Body of pancreas (tissue), 4 donors: Measurements from ENCODE around the gene C1orf116.

Source experiments
- POLR2A ChIP-seq, 3 donors: fragments of 450-650 bp; IDR thresholded peaks; one replicate each; pipeline ENCODE4 v1.6.1; 2016; ENCODE audit warnings: antibody characterized with exemption in 3 of 3, mild to moderate bottlenecking in 2 of 3
- TF ChIP-seq, protein P1 (sequence below), 7 experiments: fragments of 450-650 bp in 4 of 7; fragments of 200-600 bp in 3 of 7; sonication (generic) in 3 of 7; IDR thresholded peaks; one replicate each; pipeline ENCODE4 v1.5.1; 2016 to 2019; ENCODE audit warnings: antibody characterized with exemption in 7 of 7

- TF ChIP-seq, protein P1, sequence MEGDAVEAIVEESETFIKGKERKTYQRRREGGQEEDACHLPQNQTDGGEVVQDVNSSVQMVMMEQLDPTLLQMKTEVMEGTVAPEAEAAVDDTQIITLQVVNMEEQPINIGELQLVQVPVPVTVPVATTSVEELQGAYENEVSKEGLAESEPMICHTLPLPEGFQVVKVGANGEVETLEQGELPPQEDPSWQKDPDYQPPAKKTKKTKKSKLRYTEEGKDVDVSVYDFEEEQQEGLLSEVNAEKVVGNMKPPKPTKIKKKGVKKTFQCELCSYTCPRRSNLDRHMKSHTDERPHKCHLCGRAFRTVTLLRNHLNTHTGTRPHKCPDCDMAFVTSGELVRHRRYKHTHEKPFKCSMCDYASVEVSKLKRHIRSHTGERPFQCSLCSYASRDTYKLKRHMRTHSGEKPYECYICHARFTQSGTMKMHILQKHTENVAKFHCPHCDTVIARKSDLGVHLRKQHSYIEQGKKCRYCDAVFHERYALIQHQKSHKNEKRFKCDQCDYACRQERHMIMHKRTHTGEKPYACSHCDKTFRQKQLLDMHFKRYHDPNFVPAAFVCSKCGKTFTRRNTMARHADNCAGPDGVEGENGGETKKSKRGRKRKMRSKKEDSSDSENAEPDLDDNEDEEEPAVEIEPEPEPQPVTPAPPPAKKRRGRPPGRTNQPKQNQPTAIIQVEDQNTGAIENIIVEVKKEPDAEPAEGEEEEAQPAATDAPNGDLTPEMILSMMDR (IDR thresholded peaks at IDR 0.05), result no peak
- no peak for TF ChIP-seq POLR2A (IDR thresholded peaks at IDR 0.05)
These were observed 41.6 kb upstream of the C1orf116 start for GRCh38 chr1:207073906-207074820.
